Osteocyte (in vitro differentiated cells): Measurements from ENCODE around the gene CACNA1A. TPM values are rescaled to one million over a fixed set of nuclear protein-coding genes. Genes with fewer than 3 reads are reported as not detected.

Experiments used
- DNase-seq: peaks from one replicate; pipeline ENCODE4 v3.0.0; 2021; ENCODE audit warnings: mixed read lengths; ENCODE audit not compliant: unreplicated experiment; ENCODE audit errors: extremely low spot score
- H3K27ac Mint-ChIP-seq: one replicate; pipeline ENCODE4 v1.8.0; 2021; ENCODE audit warnings: mild to moderate bottlenecking, mixed read lengths; ENCODE audit not compliant: unreplicated experiment
- H3K27me3 Mint-ChIP-seq: one replicate; pipeline ENCODE4 v1.8.0; 2021; ENCODE audit warnings: mixed read lengths; ENCODE audit not compliant: unreplicated experiment
- H3K36me3 Mint-ChIP-seq: one replicate; pipeline ENCODE4 v1.8.0; 2021; ENCODE audit warnings: mixed read lengths; ENCODE audit not compliant: unreplicated experiment
- H3K4me1 Mint-ChIP-seq: one replicate; pipeline ENCODE4 v1.8.0; 2021; ENCODE audit warnings: mixed read lengths; ENCODE audit not compliant: unreplicated experiment
- H3K4me3 Mint-ChIP-seq: one replicate; pipeline ENCODE4 v1.8.0; 2021; ENCODE audit warnings: mild to moderate bottlenecking, moderate library complexity, mixed read lengths; ENCODE audit not compliant: unreplicated experiment
- H3K9me3 Mint-ChIP-seq: one replicate; pipeline ENCODE4 v1.8.0; 2021; ENCODE audit warnings: mixed read lengths; ENCODE audit not compliant: unreplicated experiment
- total RNA-seq: library from RNA; stranded (reverse); gene quantifications from 2 replicates; pipeline ENCODE4 v1.2.1, GENCODE V29; 2021
- TF ChIP-seq, protein P1 (sequence below): fragments of 200-600 bp; sonication (generic); IDR thresholded peaks from 2 replicates; pipeline ENCODE4 v1.5.0; 2021; ENCODE audit warnings: antibody characterized with exemption, mild to moderate bottlenecking, moderate library complexity

Gene CACNA1A
- total RNA-seq, 1 donor from 2014 or later, result 2.3 TPM

DNA sequence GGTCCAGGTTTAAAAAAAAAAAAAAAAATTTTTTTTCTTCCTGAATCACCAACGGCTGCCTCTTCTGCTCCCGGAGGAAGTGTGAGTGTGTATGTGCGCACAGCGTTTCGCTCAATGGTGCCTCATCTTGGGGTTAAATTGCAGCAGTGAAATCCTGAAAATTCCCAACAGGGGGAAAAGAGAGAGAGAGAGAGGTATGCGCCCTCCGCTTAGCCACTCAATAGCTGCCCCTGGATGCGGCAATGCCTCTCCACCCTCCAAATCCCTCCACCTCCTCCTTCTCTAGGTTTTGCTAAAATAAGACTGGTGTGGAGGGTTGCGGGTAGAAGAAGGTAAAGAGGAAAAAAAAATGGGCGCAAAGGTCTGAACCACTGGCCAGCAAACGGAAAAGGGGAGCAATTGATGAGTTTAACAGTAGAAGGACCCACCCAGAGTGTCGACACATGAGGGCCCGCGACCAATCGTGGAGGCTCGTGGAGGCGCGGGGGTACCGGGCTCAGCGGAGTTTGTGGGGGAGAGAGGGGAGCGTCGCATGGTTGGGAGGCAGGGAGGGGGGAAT, 853 bp upstream of the CACNA1A start:
- Mint-ChIP-seq H3K4me3 (peak overlapping the region; percentile 53), H3K27ac (no peak overlapping the region), H3K9me3 (no peaks in the 10 kb centered on the region), H3K27me3 (peaks cover 59% of the 10 kb centered on the region), H3K4me1 (peaks cover 1% of the 10 kb centered on the region), H3K36me3 (no peaks in the 10 kb centered on the region)
- DNase-seq, result no peak
- TF ChIP-seq, protein P1, sequence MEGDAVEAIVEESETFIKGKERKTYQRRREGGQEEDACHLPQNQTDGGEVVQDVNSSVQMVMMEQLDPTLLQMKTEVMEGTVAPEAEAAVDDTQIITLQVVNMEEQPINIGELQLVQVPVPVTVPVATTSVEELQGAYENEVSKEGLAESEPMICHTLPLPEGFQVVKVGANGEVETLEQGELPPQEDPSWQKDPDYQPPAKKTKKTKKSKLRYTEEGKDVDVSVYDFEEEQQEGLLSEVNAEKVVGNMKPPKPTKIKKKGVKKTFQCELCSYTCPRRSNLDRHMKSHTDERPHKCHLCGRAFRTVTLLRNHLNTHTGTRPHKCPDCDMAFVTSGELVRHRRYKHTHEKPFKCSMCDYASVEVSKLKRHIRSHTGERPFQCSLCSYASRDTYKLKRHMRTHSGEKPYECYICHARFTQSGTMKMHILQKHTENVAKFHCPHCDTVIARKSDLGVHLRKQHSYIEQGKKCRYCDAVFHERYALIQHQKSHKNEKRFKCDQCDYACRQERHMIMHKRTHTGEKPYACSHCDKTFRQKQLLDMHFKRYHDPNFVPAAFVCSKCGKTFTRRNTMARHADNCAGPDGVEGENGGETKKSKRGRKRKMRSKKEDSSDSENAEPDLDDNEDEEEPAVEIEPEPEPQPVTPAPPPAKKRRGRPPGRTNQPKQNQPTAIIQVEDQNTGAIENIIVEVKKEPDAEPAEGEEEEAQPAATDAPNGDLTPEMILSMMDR, result no peak

DNA sequence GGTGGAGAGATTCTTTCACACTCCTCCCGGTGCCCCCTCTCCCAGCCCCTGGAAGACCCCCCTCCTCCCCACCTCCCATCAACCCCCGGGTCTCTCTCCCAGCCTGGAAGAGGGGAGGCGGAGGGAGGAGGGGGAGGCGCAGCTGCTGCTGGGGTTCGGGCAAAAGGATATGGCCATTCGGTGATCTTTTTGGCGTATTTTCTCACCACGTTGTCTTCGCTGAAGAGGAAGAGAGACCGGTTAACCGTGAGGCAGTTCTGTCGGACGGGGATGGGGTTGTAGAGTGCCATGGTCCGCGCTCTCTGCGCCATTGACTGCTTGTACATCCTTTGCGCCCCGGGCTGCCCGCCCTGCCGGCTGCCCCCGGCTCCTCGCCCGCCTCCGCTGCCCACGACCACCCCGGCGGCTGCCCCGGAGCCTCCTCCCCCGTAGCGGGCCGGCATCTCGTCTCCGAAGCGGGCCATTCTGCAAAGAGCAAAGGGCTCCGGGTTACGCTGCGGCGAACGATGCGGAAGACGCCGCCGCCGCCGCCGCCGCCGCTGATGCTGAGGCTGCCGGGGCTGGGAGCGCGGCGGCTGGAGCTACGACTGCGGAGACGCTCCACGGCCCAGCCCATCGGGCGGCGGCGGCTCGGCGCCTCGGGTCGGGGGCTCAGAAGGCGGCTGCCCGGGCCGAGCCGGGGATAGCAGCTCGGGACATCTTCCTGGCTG, 363 bp downstream of the CACNA1A start:
- H3K9me3 Mint-ChIP-seq, result no peaks in the 10 kb centered on the region
- no peaks in the 10 kb centered on the region for H3K36me3 Mint-ChIP-seq
- no peak overlapping the region for H3K4me3 Mint-ChIP-seq

DNA sequence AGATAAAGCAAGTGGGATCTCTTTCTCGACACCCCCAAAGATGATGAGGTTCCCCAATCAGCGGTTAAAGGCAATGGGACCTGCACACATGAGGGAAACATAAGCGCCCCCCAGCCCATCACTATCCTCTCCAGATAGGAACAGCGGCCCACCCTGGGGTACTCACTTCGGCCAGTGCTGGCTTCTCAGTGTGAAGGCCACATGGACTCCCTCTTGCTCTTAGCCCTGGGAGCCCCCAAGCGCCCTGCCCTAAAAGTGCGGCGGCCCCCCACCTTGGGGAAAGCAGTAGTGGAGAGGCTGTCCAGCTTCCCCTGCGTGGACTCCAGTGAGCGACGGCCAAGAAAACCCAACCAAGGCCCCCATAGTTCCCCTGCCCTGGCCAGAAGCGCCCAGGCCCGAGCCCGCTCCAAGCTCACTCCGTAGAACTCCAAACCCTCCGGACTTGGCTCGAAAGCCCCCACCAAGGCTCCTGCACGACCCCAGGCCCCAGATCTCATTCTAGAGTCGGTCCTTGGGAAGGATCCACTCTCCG, 1.0 kb downstream of the CACNA1A start:
- H3K4me1 Mint-ChIP-seq, result peaks cover 1% of the 10 kb centered on the region
- no peak for DNase-seq
- peak overlapping the region; percentile 28 for H3K4me3 Mint-ChIP-seq
- no peak overlapping the region for H3K27ac Mint-ChIP-seq
- TF ChIP-seq, protein P1, result no peak
- peaks cover 58% of the 10 kb centered on the region for H3K27me3 Mint-ChIP-seq
- H3K36me3 Mint-ChIP-seq, result no peaks in the 10 kb centered on the region
- no peaks in the 10 kb centered on the region for H3K9me3 Mint-ChIP-seq

More for the DNA sequence above, 363 bp downstream of the CACNA1A start:
- no peak for DNase-seq
- Mint-ChIP-seq H3K27ac (no peak overlapping the region), H3K4me1 (peaks cover 1% of the 10 kb centered on the region), H3K27me3 (peaks cover 58% of the 10 kb centered on the region)
- TF ChIP-seq, protein P1, result no peak

DNA sequence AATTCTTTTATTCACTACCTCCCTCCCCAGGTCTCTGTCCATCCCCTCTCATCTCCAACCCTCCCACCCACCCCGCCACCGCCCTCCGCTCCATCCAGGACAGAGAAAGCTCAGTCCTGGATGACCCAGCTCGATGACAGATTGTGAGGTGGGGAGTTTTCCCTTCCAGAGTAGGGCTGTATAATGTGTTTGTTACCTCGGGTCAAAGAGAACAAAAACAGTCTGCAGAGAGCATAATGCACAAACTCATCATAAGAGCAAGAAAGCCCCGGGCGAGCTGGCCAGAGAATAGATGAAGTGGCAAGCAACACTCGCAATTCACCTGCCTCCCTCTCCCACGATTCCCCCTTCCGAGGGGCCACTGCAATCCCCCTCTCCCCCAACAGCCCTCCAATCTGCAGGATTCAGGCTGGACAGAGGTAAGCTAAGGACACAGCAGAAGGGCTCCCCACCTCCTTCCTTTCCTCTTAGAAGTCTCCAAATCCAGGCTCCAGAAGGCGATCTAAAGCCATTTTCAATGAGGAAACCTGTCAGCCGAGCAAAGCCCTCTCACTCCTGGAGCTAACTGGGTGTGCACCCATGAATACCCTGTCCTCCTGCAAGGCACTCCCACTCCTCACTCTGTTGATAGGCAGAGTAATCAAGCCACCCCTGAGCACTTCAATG, 2.6 kb downstream of the CACNA1A start:
- peaks cover 1% of the 10 kb centered on the region for H3K4me1 Mint-ChIP-seq
- H3K36me3 Mint-ChIP-seq, result no peaks in the 10 kb centered on the region
- H3K4me3 Mint-ChIP-seq, result no peak overlapping the region
- H3K27ac Mint-ChIP-seq, result no peak overlapping the region
- TF ChIP-seq, protein P1, result no peak
- no peaks in the 10 kb centered on the region for H3K9me3 Mint-ChIP-seq
- no peak for DNase-seq
- H3K27me3 Mint-ChIP-seq, result peaks cover 48% of the 10 kb centered on the region

DNA sequence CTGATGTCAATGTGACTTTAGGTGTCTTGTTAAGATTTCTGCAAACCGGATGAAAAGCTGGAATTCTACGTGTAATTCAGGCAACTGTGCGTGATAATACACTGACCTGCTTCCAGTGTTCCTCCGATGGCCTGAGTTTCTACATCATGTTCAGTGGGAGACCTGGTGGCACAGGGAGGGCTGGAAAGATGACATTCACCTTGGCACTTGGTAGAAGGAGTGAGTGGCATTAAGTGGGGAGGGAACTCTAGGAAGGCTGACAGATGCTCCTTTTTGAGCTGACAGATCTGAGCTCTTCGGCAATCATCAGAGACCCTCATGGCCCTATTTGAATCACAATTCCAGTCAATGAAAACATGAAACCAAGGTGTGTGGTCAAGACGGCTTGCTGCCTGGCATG, 4.0 kb downstream of the CACNA1A start:
- Mint-ChIP-seq H3K27ac (no peak overlapping the region), H3K4me3 (no peak overlapping the region), H3K4me1 (peaks cover 1% of the 10 kb centered on the region), H3K36me3 (no peaks in the 10 kb centered on the region), H3K9me3 (no peaks in the 10 kb centered on the region), H3K27me3 (peaks cover 34% of the 10 kb centered on the region)
- no peak for DNase-seq
- TF ChIP-seq, protein P1, result no peak
